Type B pancreatic cell (in vitro differentiated cells): Measurements from ENCODE around the gene GRIPAP1. TPM values are rescaled to one million over a fixed set of nuclear protein-coding genes. Genes with fewer than 3 reads are reported as not detected.

Source experiments
- DNase-seq: peaks from one replicate; pipeline ENCODE4 v3.0.0; 2021; ENCODE audit warnings: mixed read lengths; ENCODE audit not compliant: unreplicated experiment; ENCODE audit errors: extremely low spot score
- H3K27ac Mint-ChIP-seq: 2 replicates; pipeline ENCODE4 v1.8.0; 2021; ENCODE audit warnings: mild to moderate bottlenecking, mixed read lengths
- H3K27me3 Mint-ChIP-seq: 2 replicates; pipeline ENCODE4 v1.8.0; 2021; ENCODE audit warnings: mixed read lengths
- H3K36me3 Mint-ChIP-seq: 2 replicates; pipeline ENCODE4 v1.8.0; 2021; ENCODE audit warnings: mixed read lengths
- H3K4me1 Mint-ChIP-seq: one replicate; pipeline ENCODE4 v1.8.0; 2021; ENCODE audit warnings: mixed read lengths; ENCODE audit not compliant: unreplicated experiment
- H3K4me3 Mint-ChIP-seq: 2 replicates; pipeline ENCODE4 v1.8.0; 2021; ENCODE audit warnings: mild to moderate bottlenecking, mixed read lengths
- H3K9me3 Mint-ChIP-seq: 2 replicates; pipeline ENCODE4 v1.8.0; 2021; ENCODE audit warnings: mixed read lengths
- CTCF ChIP-seq: fragments of 200-600 bp; sonication (generic); conservative IDR thresholded peaks from 2 replicates; pipeline ENCODE4 v1.5.0; 2021; ENCODE audit warnings: antibody characterized with exemption, mild to moderate bottlenecking
- total RNA-seq: library from RNA; stranded (reverse); gene quantifications from 2 replicates; pipeline ENCODE4 v1.2.1, GENCODE V29; 2021; ENCODE audit warnings: low replicate concordance

The GRIPAP1 gene
- total RNA-seq, 1 donor from 2014 or later = 43.3 TPM

GRCh38 chrX:48927123-48927522 lies 74.9 kb downstream of the GRIPAP1 start:
- Mint-ChIP-seq H3K4me3 (no peak overlapping the region), H3K36me3 (peaks cover 11% of the 10 kb centered on the region), H3K9me3 (no peaks in the 10 kb centered on the region), H3K4me1 (no peaks in the 10 kb centered on the region), H3K27ac (no peak overlapping the region), H3K27me3 (no peaks in the 10 kb centered on the region)
- DNase-seq = no peak
- TF ChIP-seq CTCF = no peak

- Mint-ChIP-seq H3K27me3 (no peaks in the 10 kb centered on the region), H3K4me1 (peaks cover 12% of the 10 kb centered on the region), H3K9me3 (no peaks in the 10 kb centered on the region), H3K27ac (no peak overlapping the region), H3K4me3 (no peak overlapping the region), H3K36me3 (peaks cover 7% of the 10 kb centered on the region)
- TF ChIP-seq CTCF = no peak
- DNase-seq = no peak
Observed at GRCh38 chrX:48924270-48924669, 77.8 kb downstream of the GRIPAP1 start.

- Mint-ChIP-seq H3K27ac (no peak overlapping the region), H3K4me1 (peaks cover 12% of the 10 kb centered on the region), H3K9me3 (no peaks in the 10 kb centered on the region), H3K36me3 (peaks cover 7% of the 10 kb centered on the region), H3K27me3 (no peaks in the 10 kb centered on the region), H3K4me3 (no peak overlapping the region)
- no peak for TF ChIP-seq CTCF
- DNase-seq = no peak
Observed at GRCh38 chrX:48923771-48924170, 78.3 kb downstream of the GRIPAP1 start.

Other genes with a start within 250 kb of the GRIPAP1 start
- not detected in 2 replicates for gene GLOD5, start 240.5 kb downstream of the GRIPAP1 start, total RNA-seq
- gene GATA1, start 215.7 kb downstream of the GRIPAP1 start, total RNA-seq = not detected in 2 replicates
- gene HDAC6, start 200.2 kb downstream of the GRIPAP1 start, total RNA-seq = 104 and 151 TPM in 2 replicates
- 0.51 TPM in 1 of 2 replicates, not detected in the other for gene ERAS, start 175.8 kb downstream of the GRIPAP1 start, total RNA-seq
- gene PCSK1N, start 166.7 kb downstream of the GRIPAP1 start, total RNA-seq = 109 and 246 TPM in 2 replicates
- gene TIMM17B, start 104.5 kb downstream of the GRIPAP1 start, total RNA-seq = 64.4 and 77.4 TPM in 2 replicates
- 58.6 and 77.9 TPM in 2 replicates for gene PQBP1, start 104.3 kb downstream of the GRIPAP1 start, total RNA-seq
- gene SLC35A2, start 90.6 kb downstream of the GRIPAP1 start, total RNA-seq = 33.3 and 79.0 TPM in 2 replicates
- gene PIM2, start 83.2 kb downstream of the GRIPAP1 start, total RNA-seq = 9.3 and 11.5 TPM in 2 replicates
- 49.5 and 53.1 TPM in 2 replicates for gene OTUD5, start 44.7 kb downstream of the GRIPAP1 start, total RNA-seq
- gene KCND1, start 30.4 kb downstream of the GRIPAP1 start, total RNA-seq = 3.0 and 3.8 TPM in 2 replicates
- gene TFE3, start 41.1 kb upstream of the GRIPAP1 start, total RNA-seq = 29.6 and 53.9 TPM in 2 replicates
- 25.3 and 48.6 TPM in 2 replicates for gene CCDC120, start 56.7 kb upstream of the GRIPAP1 start, total RNA-seq
- 10.0 and 29.7 TPM in 2 replicates for gene PRAF2, start 71.7 kb upstream of the GRIPAP1 start, total RNA-seq
- gene WDR45, start 77.6 kb upstream of the GRIPAP1 start, total RNA-seq = 45.5 and 53.3 TPM in 2 replicates
- 16.4 and 17.8 TPM in 2 replicates for gene GPKOW, start 121.5 kb upstream of the GRIPAP1 start, total RNA-seq
- 4.8 and 7.0 TPM in 2 replicates for gene MAGIX, start 160.5 kb upstream of the GRIPAP1 start, total RNA-seq
- gene PLP2, start 169.6 kb upstream of the GRIPAP1 start, total RNA-seq = 25.7 and 28.2 TPM in 2 replicates
- gene PRICKLE3, start 184.1 kb upstream of the GRIPAP1 start, total RNA-seq = 8.7 and 13.2 TPM in 2 replicates
- gene SYP, start 197.9 kb upstream of the GRIPAP1 start, total RNA-seq = 13.6 and 14.8 TPM in 2 replicates
- 0.17 and 0.48 TPM in 2 replicates for gene CACNA1F, start 231.1 kb upstream of the GRIPAP1 start, total RNA-seq
- gene CCDC22, start 233.2 kb upstream of the GRIPAP1 start, total RNA-seq = 13.0 and 16.6 TPM in 2 replicates